Activated CD8-positive, alpha-beta memory T cell treated with anti-CD3 and anti-CD28 coated beads for 24 hours (primary cell): ENCODE data around the gene ATOX1.

ENCODE experiments used
- DNase-seq: peaks from one replicate; pipeline ENCODE4 v3.0.0-alpha.2; 2020

ATOX1 gene

DNA sequence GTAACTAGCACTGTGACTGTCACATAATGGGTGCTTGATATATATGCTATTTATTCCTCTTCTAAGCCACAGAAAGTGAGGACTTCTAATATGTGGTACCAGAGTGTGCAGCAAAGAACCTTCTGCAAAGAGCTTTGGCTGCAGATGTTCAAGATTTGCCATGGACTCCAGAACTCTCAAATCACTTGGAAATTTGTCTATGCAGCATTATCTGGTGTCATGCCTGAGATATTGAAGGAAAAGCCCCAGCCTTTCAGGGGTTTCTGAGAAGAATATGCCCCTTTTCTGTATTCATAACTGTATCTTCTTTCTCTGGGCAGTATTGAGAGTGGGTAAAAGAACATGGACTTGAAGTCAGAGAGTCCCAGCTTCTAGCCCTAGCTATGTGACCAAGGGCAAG, 8.5 kb upstream of the ATOX1 start:
- no peak for DNase-seq

DNA sequence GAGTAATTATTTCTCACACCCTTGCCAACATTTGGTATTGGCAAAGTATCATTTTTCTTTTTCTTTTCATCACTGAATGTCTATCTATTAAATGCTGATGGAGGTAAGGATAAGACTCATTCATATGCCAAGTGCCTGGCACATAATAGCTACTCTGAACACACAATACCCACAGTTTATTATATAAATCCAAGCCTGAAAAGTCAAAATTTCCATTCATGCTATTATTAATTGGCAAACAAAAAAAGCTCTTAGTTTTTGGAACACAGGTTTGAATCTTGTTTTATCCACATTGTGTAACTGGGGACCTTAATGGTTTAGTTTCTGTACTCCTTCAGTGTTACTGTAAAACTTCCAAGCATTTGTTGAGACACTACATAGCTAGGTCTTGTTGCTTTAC, 6.4 kb upstream of the ATOX1 start:
- no peak for DNase-seq

DNA sequence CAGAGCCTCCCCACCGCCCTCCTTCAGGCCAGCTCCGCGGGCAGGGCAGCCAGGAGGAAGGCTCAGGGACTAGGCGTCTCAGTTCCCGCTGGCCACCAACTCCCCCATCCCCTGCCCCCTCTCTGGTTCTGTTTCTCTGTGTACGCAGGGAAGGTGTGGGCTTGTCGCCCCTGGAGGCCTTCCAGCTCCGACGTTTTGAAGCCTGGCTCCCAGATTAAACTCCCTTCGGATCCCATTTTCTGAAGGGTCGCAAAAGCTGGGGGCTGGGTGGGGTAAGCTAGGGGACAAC, 346 bp downstream of the ATOX1 start:
- no peak for DNase-seq

DNA sequence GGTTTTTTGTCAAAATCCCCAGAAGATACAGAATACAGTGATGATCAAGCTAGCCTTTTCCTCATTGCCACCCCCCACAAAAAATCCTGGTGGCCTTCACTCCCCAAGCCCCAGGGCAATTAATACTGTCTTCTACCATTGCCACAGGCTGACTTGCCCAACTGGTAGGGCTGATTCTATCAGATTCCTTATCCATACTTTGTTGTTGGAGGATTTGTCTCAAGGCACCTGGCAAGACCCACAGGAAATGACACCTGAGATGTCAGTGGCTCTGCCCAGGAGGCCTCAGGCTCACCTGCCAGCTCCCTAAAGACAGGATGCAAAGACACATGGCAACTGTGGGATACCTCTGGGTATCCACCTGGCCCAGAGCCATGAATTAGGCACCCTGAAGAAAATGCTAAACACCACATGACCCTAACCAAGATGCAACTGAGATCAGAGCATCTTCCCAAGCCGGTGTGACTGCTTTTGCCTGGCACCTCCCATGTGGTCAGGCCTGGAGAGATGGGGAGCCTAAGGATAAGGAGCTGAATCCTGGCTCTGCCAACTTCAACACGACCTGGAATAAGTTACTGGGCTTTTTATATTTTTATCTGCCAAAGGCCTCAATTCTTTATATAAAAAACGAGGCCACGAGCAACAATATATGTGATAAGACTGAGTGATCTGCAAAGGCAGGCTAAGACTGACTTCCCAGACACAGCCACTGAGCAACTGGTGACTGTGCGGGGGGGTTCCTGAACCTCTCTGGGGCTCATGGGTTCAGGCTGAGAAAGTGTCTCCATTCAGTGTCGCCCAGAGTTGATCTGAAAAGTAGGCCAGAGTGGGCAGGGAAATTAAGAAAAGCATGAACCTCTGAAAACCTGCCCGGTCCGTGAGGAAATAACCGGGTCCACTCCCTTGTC, 944 bp downstream of the ATOX1 start:
- peak; percentile 68 for DNase-seq

DNA sequence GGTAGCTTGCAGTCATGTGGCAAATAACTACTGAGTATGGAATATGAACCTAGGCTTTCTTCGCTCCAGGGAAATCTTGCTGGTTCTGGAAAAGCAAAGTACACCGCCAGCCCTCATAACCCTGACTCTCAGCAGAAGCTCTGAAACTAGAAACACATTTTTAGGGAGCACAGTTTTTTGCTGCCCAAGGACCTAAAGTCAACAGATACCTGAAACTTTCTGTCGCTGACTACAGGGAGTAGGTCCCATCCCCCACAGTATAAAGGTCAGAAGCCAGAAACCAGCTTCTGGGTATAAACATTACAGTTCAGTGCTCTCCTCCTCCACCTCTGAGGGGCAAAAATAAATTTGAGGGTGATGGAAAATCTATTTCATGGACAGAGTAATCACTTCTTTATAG, 3.0 kb downstream of the ATOX1 start:
- DNase-seq = no peak

DNA sequence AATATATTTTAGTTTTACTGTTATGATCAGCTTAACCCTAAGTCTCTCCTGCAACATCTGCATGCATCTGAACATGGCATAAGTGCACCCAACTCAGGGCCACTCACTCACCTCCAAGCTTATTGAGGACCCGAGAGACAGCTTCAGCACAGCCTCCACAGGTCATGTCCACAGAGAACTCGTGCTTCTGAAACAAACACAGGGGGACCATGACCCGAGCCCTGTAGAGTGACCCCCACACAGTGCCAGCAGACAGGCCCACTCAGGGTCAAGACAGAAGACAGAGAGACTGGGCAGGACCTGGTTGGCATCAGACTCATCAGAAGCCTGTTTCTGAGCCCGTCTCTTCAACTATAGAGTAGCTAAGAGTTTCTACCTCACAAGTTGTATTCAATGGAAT, 6.8 kb downstream of the ATOX1 start:
- DNase-seq = no peak

DNA sequence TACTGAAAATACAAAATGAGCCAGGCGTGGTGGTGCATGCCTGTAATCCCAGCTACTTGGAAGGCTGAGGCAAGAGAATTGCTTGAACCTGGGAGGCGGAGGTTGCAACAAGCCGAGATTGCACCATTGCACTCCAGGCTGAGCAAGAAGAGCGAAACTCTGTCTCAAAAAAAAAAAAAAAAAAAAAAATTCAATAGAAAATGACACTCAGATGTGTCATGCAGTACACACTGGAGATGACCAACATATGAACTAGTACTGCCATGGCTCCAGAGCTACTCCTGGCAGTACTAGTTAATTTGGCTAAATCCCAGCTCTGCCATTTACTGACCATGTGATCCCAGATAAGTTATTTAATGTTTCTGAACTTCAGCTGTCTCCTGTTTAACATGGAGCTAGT, 7.3 kb downstream of the ATOX1 start:
- no peak for DNase-seq

DNA sequence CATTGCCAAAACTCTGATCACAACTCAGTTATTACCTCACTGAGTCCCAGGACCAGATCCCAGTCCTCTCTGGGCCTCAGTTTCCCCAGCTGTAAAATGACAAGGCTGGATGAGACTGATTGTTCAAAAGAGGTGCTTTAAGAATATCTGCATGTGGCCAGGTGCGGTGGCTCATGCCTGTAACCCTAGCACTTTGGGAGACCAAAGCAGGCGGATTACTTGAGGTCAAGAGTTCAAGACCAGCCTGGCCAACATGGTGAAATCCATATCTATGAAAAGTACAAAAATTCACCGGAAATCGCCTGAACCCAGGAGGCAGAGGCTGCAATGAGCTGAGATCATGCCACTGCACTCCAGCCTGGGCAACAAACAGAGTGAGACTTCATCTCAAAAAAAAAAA, 8.3 kb downstream of the ATOX1 start:
- DNase-seq = no peak

DNA sequence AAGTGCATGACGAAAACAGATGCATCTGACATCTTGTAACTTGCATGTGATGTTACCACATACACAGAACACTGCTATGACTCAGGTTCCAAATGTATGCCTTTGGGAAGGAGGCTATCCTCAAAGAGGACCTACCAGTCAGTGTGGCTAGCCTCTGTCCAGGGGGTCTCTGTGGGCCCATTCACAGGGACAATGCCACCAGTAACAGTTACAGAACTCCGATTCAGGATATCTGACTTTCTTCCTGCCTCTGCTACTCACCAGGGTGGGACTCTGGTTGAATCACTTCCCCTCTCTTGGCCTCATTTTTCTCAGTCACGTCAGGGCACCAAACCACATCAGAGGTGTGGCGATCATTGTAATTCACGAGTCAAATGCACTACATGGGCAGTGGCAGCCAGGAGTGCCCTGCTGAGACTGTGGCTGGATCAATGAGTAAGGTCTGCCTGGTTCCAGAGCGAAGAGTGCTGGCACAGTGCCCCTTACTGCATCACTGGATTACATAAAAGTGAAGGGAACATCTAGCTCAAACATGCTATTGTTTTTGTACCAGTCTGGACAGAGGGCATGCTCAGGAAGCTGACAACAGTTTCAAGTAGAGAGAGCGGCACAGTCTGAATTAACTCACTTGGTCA, 13.2 kb downstream of the ATOX1 start:
- peak; percentile 61 for DNase-seq

DNA sequence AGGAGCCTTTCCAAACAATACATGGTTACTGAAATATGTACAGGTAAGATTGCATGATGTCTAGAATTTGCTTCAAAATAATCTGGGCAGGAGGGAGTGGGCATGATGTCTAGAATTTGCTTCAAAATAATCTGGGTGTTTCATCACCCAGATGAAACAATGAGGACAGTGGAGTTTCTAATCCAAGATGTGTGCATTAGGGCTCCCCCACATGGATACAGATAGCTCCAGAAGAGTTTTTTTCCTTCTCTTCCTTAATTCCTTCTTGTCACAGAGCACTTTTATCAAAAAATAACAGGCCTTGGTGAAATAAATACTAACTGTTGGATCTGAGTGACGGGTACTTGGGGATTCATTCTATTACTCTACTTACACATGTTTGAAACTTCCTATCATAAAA, 14.9 kb downstream of the ATOX1 start:
- DNase-seq = no peak

DNA sequence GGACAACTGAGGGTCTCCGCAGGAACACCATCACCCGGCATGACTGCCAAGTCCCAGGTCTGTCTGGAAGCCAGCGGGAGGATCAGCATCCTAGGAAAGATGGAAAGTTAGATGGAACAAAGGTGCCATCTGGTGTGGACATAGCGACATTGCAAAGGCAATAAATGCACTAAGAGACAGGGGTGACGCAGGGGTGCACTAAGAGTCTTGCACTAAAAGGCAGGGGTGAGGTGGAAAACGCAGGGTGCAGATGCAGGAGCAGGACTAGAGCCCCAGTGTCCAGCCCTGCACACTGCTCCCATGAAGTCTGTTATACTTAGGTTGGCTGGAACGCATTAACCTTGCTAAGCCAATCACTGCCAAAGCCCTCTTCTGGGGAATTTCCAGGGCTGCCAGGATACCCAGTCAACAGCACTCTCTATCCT, 15.5 kb downstream of the ATOX1 start:
- peak; percentile 24 for DNase-seq

DNA sequence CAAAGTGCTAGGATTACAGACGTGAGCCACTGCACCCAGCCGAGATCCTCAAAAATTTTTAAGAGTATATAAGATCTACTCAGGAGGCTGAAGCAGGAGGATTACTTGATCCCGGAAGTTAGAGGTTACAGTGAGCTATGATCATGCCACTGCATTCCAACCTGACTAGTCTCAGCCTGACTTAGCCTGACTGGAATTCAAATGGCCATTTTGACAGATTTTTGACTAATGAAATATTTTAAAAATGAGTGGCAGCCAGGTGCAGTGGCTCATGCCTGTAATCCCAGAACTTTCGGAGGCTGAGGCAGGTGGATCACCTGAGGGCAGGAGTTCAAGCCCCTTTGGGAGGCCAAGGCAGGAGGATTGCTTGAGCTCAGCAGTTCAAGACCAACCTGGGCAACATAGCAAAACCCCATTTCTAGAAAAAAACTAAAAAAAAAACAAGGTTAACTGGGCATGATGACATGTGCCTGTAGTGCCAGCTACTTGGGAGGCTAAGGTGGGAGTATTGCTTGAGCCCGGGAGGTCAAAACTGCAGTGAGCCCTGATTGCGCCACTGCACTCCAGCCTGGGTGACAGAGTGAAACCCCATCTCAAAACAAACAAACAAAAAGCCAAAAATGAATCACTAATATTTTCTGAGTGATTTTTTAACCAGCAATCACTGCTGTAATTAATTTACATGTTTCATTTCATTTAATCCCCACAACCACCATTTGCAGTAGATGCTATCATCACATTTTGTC, 16.6 kb downstream of the ATOX1 start:
- no peak for DNase-seq

DNA sequence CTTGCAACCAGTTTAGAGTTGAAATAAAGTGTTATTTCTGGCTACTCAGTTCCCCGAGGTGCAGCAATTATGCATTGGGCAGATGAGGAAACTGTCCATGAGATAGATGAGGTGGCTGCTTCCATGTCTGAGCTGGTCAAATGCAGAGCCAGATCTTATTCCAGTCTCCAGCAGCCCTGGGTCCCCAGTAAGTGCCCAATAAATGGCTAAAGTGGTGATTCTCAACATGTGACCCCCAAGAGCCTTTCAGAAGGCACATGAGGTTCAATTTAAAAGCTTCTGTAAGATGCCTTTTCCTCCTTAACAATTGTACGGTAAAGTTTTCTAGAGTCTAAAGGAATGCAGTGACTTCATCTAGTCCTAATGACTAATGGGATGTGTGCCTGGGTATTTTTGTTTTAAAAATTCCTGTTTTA, 17.5 kb downstream of the ATOX1 start:
- no peak for DNase-seq

DNA sequence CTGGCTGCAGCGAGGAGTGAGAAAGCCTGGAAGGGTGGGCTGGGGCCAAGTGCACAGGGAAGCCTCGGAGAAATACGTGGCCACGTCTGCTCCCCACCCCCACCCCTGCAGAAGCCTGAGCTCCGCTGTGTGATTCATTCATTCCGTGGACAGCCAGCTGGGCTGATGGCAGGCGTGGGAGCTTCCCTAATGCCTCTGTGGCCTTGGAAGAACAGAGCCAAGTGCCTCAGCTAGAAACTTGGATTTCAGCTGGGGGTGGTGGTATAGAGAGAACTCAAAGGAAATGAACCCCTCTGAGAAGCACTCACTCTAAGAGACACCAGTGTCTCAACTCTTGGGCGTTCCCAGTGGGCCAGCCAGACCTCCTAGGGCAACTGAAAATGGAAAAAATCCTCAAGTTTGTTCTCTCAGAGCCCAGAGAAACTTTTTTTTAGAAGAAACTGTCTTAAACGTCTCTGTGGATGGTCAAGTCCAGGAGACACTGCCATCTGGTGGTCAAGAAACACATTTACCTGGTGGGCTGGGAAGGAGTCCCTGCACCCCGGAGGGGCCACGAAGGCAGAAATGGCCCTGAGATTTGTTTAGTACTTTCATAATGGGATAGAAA, 18.0 kb downstream of the ATOX1 start:
- peak; percentile 66 for DNase-seq

DNA sequence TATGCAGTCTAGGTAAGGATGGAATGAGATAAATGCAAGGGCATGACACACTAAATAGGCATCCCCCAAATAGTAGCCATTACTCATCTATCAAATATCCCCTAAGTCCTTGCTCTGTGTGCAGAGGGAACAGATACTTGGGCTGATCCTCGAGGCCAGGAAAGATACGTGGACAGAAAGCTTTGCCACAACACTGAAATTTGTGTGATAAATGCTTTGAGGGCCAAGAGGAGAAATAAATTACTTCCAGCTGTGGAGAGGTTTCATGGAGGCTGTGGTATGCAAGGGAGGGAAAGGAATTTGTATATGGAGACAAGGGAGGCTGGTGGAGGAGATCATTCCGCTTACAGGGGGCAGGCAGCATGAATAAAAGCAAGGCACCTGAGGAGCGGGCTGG, 18.5 kb downstream of the ATOX1 start:
- no peak for DNase-seq

DNA sequence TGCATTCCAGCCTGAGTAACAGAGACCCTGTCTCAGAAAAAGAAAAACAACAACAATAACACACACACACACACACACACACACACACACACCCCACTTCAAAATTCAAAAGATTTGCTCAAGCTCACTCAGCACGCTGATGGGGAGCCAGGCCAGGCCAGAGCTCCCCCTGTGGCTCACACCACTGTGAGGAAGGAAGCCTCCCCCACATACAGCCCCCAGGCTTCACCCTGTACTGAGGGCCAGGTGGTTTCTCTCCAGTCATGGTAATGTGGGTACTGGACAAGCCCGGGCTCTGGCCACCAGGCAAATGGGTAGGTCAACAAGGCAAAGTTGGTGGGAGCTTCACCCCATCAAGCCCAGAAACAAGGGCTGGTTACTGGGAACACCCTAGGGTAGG, 19.0 kb downstream of the ATOX1 start:
- DNase-seq = no peak

DNA sequence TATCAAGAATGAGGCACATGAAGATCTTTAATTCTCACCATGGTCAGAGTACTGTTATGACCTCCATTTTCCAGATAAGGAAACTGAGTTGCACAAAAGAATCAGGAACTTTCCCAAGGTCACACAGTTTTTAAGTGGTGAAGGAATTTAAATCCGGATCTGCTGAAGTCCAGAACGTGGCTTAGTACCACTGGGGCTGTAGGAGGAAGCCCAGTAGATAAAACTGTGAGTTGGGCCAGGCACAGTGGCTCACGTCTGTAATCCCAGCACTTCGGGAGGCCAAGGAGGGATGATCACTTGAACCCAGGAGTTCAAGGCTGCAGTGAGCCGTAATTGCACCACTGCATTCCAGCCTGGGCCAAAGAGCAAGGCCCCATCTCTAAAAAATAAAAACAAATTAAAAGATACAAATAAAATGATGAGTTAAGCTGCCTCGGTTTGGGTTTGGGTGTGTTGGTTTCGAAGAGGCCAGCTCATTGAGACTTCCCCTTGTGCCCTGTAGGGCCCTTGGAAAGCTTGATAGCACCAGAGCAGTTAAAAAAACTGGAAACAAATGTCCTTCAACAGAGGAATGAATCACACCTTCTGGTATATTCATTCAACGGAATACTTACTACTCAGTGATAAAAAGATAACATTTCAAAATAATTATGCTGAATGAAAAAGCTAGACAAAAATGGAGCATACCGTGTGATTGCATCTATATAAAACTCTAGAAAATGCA, 20.1 kb downstream of the ATOX1 start:
- DNase-seq = no peak

DNA sequence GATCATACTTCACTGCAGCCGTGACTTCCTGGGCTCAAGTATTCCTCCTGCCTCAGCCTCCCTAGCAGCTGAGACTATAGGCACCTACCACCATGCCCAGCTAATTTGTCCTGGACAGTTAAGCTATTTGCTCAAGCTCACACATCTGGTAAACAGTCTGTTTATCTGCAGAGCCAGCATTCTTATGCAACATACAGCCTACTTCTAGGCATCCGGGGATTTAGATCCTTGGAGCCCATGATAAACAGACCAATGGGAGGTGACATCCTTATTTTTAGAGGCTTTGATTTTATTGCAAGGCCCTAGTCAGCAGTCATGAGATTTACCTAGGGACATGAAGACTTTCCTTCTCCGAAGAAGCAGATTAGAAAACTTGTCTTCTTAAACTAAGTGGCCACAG, 21.0 kb downstream of the ATOX1 start:
- no peak for DNase-seq

DNA sequence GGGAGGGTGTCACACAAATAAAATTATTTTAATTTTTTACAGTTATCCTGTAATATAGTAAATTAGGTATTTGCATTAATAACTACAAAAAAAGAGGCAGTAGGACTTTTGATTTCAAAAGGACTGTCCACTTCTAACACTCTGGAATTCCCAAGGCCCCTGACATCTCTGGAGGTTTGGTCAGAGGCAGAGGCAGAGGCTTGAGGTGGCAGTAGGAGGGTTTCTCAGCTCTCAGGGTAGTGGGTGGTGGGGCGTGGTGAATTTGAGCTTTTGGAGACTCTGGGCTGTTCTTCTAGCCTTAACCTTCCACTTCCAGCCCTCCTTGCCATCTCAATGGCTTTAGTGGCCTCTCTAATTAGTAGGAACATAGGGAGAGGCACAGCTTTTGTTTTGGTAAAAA, 22.8 kb downstream of the ATOX1 start:
- DNase-seq = no peak

DNA sequence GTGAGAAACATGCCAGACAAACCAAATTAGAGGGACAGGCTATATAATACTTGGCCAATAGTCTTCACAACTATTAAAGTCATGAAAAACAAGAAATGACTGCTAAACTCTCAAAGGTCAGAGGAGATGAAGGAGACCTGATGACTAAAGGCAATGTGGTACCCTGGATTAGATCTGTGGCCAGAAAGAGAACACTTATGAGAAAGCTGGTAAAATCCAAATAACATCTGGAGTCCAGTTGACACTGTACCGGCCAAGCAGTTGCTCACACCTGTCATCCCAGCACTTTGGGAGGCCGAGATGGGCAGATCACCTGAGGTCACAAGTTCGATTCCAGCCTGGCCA, 24.4 kb downstream of the ATOX1 start:
- DNase-seq = no peak

DNA sequence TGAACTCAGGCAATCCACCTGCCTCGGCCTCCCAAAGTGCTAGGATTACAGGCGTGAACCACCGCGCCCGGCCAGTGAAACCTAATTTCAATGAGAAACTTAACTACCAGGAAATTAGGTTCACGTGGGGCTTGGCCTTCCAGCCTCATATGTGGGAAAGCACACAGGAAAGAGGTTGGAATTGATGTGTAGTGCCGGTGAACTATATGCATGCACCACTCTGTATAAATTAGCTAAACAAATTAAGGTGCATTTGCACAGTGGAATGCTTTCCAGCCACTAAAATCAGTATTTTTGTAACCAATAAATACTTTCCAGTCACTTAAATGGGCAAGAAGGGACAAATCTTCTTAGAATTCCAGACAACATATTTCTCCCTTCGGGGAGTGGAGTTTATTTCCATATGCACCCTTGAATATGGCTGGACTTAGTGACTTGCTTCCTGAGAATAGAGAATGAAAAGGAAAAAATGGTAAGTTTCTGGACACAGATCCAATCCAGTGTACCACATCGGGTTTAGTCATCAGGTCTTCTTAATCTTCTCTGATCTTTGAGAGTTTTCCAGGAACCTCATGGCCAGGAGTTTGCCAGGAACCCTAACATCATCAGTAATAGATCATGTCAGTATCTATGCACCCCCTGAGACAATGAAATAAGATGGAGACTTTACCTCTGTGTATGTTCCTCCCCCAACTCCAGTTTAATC, 24.9 kb downstream of the ATOX1 start:
- no peak for DNase-seq

DNA sequence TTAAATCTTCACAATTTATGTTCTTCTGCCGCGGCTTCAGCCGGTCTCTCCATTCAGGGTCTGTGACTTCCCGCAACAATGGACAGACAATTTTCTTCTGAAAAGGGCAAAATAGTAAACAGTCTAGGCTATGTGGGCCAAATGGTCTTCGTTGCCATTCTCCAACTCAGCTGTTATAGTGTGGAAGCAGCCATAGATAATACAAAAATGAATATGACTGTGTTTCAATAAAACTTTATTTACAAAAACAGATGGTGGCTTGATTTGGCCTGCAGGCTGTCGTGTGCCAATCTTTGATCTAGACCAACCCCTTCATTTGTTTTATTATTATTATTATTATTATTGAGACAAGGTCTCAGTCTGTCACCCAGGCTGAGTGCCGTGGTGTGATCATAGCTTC, 28.1 kb downstream of the ATOX1 start:
- no peak for DNase-seq
